GM12874 (cell line): Measurements from ENCODE around the gene PLCZ1.

Experiments used
- TF ChIP-seq, protein P1 (sequence below): IDR thresholded peaks from 2 replicates; pipeline ENCODE4 v1.5.1; 2011; ENCODE audit warnings: low read depth, mild to moderate bottlenecking, control low read depth, low read length, moderate library complexity; ENCODE audit not compliant: insufficient read depth

PLCZ1 gene

DNA sequence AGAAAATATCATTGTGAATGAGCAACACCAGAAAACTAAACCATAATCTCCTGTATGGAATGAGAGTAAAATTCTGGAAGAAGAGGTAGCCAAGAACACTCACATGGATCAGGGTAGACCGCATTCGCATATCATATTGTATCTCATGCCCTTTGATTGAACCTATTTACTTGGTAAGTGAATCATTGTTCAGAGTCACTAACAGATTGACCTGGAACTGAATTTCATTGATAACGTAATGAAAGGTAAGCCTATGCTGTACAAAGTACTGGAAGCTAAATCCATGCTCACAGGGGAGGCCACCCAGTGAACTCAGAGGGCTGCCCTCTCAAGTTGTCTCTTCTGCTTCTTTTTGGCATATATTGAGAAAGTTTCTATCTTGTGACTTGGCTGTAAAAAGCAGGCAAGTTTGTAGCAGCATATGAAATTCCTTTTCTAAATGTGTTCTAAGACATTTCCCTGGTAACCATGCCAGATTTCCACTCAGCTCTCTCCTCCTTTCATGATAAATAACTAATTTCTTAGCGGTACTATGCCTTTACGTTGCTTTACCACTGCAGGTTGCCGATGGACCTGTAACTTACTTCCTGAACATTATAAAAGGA is 91.4 kb downstream of the PLCZ1 start:
- TF ChIP-seq, protein P1, sequence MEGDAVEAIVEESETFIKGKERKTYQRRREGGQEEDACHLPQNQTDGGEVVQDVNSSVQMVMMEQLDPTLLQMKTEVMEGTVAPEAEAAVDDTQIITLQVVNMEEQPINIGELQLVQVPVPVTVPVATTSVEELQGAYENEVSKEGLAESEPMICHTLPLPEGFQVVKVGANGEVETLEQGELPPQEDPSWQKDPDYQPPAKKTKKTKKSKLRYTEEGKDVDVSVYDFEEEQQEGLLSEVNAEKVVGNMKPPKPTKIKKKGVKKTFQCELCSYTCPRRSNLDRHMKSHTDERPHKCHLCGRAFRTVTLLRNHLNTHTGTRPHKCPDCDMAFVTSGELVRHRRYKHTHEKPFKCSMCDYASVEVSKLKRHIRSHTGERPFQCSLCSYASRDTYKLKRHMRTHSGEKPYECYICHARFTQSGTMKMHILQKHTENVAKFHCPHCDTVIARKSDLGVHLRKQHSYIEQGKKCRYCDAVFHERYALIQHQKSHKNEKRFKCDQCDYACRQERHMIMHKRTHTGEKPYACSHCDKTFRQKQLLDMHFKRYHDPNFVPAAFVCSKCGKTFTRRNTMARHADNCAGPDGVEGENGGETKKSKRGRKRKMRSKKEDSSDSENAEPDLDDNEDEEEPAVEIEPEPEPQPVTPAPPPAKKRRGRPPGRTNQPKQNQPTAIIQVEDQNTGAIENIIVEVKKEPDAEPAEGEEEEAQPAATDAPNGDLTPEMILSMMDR, result no peak

DNA sequence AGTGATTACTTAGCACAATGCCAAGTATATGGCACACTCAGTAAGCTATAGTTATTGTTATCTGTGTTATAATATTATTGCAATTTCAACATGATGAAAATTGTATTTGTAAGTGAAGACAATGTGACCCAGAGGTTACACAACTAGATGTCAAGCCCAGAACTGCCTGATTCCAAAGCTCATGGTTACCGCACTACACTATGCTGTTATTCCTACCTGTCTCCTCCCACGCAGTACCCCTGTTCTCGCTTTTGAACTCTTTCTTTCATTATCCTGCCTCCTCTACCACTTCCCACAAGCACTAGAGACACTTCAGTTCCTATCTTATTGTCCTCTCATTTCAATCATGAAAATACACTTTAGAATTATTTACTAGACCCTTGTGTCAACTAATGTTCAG is 93.2 kb downstream of the PLCZ1 start:
- TF ChIP-seq, protein P1, result no peak

DNA sequence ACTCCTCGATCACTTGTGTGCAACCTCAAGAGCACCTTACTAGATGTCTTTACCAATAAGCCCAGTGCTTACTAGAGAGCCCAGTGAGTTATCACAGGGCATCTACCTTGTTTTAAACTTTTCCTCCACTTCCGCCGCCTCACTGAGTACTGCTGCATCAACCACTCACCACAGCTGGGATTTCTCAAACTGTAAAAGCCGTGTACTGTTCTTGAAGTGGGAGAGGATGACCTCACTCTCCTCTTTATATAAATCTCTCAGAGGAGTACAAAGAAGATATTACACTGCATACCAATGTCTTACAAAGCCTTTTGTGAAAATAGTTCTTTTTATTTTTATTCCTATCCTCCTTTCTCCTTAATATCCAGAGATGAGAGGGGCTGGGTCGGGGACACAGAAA is 94.1 kb downstream of the PLCZ1 start:
- TF ChIP-seq, protein P1, result no peak

DNA sequence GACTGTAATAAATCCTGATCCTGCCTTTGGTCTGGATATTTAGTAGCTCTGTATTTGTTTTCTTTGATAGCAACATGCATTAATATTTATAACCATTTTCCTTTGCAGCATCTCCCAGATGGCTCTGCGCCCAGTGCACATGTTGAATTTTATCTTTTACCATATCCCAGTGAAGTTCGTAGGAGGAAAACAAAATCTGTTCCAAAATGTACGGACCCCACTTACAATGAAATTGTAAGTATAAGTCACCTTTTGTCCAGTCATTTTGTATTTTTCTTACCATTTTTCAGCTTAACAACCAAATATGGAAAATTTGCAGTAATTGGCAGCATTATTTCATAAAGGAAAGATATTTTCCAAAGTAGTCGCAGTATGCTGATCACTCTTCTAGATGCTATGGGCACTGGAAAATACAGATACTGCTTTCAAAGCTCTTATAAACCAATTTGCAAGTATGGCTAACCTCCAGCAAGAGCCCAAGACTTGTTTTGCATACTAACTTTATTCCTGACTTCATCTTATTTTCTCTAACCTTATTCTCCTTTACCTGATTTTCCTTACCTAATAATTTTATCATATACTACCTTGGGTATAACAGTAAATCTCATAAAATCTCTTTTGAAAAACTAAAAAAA is 97.4 kb downstream of the PLCZ1 start:
- TF ChIP-seq, protein P1, result no peak

DNA sequence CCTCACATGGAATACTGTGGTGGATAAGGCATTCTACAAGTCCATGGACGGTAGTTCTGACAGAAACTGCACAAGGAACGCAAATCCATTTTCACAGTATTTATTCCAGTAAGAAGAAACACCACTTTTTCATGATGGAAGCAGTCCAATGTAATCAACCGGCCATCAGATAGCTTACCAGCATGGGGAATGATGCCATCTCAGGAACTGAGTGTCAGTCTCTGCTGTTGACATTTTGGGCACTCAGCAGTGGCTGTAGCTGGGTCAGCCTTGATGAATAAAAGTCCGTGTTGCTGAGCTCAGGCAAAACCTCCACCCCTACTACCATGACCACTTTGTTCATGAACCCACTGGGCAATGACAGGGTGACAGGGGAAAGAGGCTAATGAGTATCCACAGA is 103.4 kb downstream of the PLCZ1 start:
- TF ChIP-seq, protein P1, result no peak
